Measurements from ENCODE around the gene ELP5.
"Not testable (repeated sequence)": the region's sequence is repeated elsewhere in the genome, so short reads cannot be mapped to it uniquely, and the experiment has no call there.

ELP5 gene

DNA sequence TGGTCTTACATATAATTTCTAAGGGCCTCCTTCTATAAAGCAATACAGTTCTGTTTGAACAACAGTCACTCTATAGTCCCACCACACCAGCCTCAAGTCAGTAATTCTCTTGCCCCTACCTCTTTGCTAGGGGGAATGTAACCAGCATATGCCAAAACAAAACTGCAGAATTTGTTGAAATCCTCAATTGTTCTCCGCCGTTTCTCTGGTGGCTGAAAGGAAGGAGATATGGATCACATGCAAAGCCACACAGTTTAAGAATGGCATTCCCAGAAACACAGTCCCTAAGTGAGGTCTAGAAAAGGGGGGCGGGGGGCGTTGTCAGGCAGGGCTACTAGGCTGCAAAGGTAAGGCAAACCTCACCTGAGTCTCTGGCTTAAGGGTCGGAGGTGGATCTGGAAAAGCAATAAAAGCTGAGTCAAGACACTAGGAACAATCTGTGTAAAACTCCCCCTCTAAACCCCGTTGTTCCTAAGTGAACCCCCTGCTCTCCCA is 14.7 kb upstream of the ELP5 start:
- no peak for DNase-seq

DNA sequence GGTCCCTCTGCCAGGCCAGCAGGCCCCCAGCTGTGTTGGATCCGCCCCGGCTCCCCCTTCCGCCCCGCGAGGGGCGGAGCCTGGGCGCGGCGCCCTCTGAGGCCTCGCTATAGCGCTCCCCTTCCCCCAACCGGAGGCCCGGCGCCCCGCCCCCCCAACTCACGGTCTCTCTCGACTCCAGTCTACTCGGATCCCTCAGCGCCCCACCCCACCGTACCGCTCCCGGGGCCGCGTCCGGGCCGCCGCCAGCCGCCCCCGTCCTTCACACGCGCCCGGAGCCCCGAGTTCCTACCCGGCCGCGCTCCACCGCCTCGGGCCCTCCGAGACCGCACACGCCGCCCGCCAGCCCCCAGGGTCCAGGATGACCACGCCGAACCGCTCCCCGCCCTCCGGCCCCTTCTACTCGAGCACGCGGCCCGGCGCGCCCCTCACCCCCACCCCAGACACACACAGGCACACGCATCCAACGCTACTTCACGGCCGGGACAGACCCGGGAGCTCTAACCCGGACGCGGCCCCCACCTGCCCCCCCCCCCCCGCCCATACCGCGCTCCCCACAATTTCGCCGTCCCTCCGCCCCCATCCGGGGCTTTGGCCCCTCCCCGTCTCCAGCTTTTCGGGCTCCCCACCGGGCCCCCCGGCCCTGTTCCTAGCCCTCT is 14.1 kb upstream of the ELP5 start:
- DNase-seq: peak; percentile 58 to 82 (median 68)

DNA sequence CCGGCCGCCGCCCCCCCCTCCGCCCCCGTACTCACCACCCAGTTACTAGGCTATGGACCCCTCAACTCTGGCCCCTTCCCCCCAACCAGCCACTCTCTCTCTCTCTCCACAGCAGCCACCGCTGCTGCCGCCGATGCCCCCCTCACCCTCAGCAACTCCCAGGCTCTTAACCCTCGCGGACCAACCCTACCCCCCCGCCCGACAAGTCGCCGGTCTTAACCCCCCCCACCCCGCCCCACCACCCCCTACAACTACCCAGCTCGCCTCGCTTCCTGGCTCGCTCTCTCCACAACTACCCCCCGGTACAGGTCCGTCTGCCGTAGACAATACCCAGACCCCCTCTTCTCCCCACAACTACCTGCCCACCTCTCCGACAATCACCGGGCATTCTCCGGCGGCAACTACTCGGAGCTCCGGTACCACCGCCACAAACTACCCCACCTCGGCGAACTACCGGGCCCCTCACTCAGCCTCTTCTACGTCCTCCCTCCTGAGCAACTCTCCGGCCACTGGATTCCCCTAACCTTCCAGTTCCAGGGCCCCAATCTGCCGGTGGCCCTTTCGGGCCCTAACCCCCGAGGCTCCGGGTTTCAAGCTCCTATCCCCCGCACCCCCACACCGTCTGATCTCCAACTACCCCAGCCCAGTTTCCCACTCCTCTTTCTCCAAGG is 13.5 kb upstream of the ELP5 start:
- peak; percentile 24 to 67 (median 50) for DNase-seq

DNA sequence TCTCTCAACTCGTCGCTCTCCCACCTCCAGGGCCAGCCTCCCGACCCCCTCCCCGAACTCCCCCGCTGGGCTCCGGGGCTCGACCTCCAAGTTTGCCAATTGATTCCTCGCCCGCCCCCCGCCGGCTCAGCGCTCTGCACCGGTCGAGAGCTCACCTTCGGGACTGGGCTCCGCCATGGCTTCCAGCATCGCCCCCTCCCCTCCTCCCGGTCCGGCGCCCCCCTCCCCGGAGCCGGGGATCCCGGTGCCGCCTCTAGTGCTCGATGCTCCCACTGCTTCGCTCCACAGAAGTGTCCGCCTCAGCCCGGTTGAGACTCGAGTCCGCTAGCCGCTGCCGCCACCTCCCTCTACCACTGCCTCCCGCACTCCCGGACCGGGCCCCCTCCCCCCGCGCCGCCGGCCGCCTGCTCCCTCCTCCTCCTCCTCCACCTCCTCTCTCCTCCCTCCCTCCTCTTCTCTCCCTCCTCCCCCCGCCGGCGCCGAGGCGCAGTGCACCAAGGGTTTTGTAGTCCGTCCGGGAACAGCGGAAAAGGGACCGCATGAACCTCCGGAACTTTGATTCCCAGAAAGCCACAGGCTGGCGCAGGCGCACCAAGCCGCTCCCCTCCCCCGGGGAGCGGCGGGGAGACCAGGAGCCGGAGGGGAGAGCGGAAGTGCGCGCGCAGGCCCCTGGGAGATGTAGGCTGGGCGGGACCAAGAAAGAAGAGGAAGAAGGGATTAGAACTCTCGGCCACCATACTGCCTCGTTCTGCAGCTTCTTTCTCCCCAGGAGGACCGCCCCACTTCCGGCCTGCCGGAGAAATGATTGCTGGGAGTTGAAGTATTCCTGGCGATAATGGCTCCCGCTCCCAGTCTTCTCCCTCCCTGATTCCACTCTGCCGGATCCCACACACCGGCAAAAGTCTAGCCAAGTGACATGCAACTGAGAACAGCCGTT is 12.7 kb upstream of the ELP5 start, which contains the start of gene PHF23:
PHF23 (minus strand) TSS at position 367 of the 937 bp plus-strand sequence; CDS start at position 189, 178 bp downstream.
- DNase-seq: peak; percentile 92 to 98 (median 96)

DNA sequence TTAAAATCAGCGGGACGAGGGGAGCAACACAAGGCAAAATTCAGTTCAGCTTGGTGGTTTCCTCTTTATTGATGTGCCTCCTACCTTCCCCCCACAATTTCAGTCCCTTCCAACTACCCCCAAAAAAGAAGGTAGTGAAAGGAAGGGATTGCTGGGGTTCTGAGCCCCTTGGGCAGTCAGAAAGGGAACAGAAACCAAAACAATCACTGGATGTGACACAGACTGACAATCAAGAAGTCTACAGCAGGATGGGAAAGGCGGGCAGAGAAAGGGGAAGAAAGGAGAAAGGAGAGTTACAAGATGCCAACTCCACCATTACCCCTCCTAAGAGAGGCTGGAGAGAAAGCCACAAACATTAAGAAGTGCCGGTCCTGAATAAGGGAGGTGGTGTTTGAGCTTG is 11.6 kb upstream of the ELP5 start:
- no peak for DNase-seq

DNA sequence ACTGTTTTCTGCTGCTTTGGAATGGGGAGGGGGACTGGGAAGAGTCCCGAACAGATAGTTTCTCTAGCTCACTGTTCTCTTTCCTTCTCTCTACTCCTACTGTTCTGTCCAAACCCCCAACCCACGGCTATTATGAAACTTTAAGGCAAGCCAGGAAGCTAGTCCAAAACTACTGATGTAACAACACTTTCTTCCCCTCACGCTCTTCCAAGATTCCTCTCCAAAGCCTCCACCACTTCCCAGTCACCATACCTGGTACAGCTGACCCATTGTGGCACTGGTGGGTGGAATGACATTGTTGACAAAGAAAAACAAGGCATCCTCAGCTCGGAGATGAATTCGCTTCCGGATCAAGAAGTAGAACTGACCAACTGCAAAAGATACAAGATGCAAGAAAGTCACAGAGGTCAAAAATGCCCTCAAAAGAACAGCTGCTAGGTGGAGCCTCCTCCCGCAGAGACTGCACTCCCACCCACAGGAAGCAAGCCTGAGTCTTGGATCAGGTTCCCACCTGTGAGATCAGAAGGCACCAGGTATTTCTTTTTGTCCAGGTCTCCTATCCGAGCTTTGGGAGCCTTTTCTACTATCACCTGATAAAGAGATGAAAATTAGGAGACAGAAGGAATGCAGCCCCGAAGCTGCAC is 10.8 kb upstream of the ELP5 start:
- DNase-seq: no peak

DNA sequence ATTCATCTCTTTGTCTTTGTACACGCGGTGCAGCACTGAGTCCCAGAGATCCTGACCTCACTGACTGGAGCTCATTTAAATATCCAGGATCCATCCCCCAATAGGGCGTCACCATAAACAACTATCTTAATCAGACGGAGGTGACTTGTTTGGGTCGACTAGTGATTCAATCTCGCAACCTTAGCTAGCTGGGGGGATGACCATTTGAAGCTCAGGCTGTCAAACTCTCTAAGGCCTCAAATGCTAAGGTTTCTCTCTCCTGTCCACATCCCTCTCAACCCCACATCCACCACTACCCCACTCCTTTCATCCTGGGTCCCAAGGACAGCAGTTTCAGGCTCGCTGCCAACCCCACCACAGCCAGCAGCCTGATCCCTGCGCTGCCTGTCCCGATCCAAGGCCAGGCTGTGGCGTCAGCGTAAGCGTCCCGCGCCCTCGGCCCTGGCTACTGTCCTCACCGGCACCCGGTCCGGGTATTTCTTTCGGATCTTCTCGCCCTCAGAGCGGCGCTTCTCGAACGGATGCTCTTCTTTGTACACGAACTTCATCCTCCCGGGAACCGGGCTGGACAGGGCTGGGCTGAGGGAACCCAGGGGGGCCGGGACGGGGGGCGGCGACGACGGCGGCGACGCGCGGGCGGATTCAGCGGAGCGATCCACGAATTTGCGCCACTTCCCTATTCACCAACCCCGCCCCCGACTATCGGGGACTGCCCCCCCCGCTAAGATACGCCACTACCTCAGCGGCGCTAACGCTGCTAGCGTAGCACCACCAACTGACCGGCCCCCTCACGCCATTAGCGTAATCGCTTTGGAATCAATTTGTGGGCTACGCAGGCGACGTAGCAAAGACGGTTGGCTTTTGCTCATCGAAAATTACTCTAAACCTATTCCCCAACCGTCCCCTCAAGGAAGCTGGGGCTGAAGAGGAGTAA is 10.0 kb upstream of the ELP5 start, which contains the start of gene GABARAP:
GABARAP (minus strand) TSS at position 667 of the 934 bp plus-strand sequence; CDS start at position 548, 119 bp downstream.
- DNase-seq: peak; percentile 86 to 99 (median 90)

DNA sequence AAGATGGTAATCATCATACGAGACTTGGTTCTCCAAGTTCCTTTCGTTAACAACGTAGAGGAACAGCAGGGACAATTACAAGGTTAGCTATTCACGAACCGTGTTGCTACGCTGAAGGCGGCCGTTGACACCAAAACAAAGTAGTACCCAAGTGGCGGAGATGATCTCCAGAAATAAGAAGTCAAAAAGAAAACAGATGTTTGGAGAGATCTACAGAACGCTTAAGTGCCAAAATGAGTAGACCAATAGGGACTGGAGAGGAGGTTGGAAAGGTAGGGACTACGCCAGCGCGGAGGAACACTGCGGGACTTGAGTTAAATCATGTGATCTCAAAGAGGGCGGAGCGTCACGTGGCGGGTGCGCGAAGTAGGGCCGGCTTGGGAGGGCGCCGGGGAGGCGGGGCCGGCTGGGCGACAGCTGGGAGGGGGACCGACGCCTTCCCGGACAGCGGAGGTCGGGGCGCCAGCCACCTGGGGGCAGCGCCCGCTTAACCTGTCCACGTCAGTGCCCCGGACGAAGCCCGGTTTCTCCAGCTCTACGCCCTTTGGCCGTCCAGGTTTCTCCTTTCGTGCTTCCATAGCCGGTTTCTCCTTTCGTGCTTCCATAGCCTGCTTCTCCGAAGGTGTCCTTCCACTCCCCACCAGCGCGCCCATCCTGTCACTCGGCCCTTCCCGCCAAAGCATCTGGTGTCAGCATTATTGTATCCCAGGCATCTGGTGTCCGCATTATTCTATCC is 9.1 kb upstream of the ELP5 start:
- peak; percentile 91 to 100 (median 94) for DNase-seq

DNA sequence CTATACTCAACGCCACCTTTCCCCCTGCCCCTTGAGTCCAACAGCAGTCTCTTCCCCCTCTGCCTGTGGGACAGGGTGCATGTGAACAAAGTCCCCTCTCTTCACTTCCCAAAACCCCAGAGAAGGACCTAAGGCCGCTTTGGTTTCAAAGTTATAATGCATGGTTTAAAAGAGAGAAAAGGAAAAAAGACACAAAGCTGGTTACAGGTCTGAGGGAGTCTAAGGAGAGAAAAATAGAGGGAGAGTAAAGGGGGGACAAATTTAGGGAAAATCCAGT is 8.6 kb upstream of the ELP5 start:
- DNase-seq: no peak

DNA sequence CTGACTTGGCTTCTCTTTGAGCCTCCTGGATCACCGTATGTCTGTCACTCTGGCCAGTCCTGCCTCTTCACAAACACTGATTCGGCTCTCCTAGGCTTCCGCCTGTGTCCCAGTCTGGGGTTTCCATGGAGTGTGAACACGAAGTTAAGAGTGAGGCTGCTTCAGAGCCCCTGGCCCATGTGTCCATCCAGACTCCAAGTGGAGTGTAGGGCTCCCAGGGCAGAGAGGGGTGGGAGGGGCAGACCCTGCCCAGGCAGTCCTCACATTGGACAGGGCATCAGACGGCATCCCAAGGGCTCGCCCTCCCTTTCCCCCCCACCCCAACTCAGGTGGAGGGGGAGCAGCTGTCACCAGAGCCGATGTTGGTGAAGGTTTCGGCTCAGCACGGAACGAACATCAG is 8.2 kb upstream of the ELP5 start:
- DNase-seq: not testable (repeated sequence)

DNA sequence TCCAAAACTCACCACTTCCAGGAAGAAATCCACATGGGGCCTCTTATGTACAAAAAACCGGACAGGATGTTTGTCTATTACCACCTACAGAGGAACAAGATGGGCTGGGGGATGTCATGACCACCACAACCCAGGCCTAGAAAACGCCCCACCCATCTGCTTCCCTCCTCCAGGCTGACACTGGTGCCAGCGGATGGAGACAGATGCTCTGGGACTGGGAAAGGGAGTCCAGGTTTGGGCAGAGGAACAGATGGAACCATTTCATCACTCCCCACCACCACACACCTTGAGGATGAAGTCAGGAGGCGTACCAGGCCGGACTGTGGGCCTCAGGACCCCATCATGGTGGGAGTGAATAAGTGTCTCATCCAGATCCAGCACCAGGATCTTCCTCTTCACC is 5.2 kb upstream of the ELP5 start:
- DNase-seq: no peak

DNA sequence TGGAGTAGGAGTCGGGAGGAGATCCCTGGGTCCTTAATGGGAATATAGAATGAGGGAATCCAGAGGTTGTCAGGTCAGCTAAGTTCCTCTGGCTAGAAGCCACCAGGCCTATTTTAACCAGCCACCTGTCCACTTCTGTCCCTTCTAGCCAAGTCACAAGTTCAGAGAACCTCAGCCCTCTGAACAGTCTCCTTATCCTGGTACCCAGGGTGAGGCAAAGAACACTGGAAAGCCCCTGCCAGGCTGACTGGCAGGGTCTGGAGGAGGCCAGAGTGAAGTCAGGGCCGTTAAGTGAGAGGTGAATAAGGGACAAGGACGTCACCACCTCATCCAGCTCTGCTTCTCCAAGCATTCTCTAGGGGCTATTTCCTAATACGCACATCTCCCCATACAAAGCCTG is 3.2 kb upstream of the ELP5 start:
- DNase-seq: no peak

DNA sequence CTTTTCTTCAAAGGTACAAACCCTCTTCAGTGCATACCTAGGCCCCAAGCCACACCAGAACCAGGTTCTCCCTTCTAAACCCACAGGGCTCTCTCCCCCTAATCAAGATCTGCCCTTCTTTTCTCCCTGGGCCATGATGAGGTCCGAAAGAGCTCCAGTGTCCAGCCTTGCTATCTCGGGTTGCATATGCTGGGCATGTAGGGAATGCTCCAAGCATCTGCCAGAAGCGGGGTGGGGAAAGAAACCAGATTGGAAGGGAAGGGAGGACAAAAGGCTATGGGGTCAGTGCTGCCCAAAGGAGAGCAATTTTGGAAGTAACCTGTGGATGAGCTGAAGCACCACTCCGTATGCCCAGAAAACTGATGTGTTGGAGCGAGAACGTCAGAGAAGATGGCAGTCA is 2.8 kb upstream of the ELP5 start:
- DNase-seq: no peak

DNA sequence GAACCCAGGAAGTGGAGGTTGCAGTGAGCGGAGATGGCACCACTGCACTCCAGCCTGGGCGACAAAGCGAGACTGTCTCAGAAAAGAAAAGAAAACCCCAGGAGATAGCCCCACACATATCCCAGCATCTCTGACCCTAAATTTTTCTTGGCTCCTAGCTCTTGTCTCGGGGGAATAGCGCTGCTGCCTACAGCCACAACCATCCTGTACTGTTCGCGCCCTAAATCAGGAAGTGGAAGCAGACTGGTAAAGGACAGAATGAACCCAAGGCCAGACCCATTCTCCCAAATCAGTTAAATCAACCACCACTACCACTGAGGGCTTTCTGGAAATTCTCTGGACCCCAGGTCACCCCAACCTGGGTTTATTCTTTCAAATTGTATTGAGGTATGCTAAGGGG is 2.2 kb upstream of the ELP5 start:
- DNase-seq: no peak

DNA sequence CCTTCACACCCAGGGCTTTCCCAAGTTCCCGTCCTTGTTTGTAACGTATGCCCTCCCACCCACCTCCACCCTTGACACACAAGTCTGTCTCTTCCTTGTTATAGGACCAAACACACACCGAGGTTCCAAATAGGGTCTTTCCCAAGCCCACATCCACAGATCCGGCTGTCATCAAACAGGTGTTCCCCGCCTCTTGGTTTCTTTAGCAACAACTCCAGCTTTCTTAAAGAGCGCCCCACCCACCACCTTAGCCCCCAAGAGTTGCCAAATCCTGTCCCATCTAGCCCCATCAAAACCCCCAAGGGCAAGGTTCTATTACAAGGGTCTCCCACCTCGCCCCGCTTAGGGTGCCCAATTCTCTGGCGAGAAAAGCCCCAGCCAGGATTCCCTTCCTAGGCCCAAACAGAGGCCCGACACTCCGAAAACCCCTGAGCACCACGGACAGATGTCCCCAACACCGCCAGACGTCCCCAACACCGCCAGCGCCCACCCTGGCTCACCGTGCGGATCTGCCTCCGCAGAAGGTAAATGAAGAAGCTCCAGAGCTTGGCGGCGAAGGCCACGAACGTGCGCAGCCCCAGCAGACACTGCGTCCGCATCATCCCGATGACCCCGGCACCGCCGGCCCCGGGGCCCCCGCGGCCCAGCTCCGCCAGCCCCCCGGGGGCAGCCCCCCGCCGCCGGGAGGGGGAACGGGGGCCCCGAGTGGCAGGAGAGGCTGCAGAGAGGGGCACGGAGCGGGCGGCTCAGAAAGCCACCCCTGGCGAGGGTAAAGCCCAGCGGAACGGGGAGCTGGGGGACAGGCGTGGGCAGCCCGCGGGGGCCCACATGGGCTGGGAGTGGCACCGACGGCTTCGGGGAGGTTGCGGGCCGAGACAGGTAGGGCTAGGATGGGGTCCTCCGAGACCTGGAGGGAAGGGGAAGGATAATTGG is 1.1 kb upstream of the ELP5 start:
- peak in 3 of 6 experiments; percentile 7 to 27 (median 14) for DNase-seq

DNA sequence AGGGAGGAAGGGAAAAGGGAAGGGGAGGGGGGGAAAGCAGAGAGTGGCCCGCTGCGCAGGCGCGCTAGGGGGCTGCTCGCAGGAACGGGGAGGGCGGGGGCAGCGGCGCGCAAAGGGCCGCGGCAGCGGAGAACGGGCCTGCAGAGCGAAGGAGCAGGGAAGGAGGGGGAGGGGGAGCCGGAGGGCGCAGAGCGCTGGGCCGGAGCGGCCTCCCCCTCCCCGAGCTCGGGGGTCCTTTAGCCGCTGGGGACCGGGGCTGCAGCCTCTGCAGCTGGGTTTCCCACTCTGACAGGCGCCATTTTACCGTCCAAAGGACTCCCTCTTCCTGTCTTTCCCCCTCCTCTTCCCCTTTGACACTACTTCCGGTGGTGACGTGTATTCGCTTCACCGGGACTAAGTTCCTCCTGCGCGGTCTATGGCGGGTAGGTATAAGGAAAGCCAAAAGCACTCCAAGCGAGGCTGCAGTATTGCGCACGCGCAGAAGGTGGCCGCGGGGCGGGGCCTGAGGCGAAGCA is 297 bp upstream of the ELP5 start, which contains the start of gene CTDNEP1:
CTDNEP1 (minus strand) TSS at position 74 of the 515 bp plus-strand sequence. CDS start 438 bp downstream, outside the sequence.
- DNase-seq: peak; percentile 95 to 99 (median 98)

DNA sequence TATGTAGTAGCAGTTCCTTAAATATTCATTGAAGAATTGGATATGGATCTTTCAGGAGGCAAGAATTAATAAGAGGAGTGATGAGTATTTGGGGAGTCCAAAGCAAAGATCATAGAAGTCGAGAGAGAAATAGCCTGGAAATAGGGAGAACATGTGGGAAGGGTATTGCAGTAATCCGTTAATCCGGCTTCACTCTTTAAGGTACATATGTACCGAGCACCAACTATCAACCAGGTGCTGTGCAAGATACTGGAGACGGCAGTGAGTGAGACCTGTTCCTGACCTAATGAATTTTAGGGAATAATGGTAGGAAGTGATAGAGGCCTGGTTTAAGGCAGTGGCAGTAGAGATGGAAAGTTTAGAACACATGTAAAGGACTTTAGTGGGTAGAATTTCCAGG is 1.1 kb downstream of the ELP5 start:
- no peak for DNase-seq

DNA sequence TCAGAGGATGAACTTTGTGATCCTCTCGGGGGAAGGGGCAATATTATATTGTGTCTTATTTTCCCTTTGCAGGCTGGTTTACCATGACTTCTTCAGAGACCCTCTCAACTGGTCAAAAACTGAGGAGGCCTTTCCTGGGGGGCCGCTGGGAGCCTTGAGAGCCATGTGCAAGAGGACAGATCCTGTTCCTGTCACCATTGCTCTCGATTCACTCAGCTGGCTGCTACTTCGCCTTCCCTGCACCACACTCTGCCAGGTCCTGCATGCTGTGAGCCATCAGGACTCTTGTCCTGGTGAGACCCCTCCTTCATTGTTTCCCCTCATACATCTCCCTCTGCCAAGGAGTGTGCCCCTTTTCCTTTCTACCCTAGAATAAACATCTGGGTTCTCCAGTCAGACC is 2.5 kb downstream of the ELP5 start:
- DNase-seq: no peak

DNA sequence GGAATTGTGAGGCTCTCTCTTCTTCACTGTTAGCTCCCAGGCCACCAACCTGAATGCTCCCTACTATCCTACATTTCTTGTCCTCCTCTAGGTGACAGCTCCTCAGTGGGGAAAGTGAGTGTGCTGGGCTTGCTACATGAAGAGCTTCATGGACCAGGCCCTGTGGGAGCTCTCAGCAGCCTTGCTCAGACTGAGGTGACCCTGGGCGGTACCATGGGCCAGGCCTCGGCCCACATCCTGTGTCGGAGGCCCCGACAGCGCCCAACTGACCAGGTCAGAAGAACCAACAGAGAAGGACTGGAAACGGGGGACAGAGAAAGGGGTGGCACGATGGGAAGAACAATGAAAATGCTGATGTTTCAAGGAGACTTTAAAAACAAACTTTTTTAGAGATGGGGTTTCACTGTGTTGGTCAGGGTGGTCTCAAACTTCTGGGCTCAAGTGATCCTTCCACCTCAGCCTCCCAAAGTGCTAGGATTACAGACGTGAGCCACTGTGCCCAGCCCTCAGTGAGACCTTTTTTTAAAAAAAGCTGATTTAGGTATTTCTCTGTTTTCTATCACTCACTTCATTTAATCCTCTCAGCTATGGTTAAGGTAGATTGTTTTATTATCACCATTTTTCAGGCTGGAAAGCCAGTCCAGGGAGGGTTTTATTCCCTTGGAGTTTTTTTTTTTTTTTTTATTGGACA is 4.9 kb downstream of the ELP5 start:
- no peak for DNase-seq
